HL-60 (cell line): ENCODE data around the gene ALG8.

ENCODE experiments used
- DNase-seq, 2 experiments: peaks; one replicate each; pipeline ENCODE4 v3.0.0-alpha.2; 2010 to 2020; ENCODE audit warnings: low read depth in 1 of 2, low spot score in 1 of 2
- H3K27ac ChIP-seq: fragments of 250-450 bp; sonication (Bioruptor Pico); replicated peaks from 2 replicates; pipeline ENCODE4 v1.5.1; 2020; ENCODE audit warnings: mild to moderate bottlenecking, moderate library complexity
- H3K27me3 ChIP-seq: fragments of 250-450 bp; sonication (Bioruptor Pico); 2 replicates; pipeline ENCODE4 v1.5.1; 2021; ENCODE audit warnings: mild to moderate bottlenecking, moderate library complexity; ENCODE audit not compliant: insufficient read depth, poor library complexity, severe bottlenecking
- H3K4me3 ChIP-seq: replicated peaks from 2 replicates; pipeline ENCODE4 v1.5.1; 2011; ENCODE audit warnings: mild to moderate bottlenecking, control low read depth, low read length; ENCODE audit not compliant: insufficient read depth
- GABPA ChIP-seq: IDR thresholded peaks from 2 replicates; pipeline ENCODE4 v1.6.1; 2012; ENCODE audit warnings: low read depth
- POLR2AphosphoS5 ChIP-seq: IDR thresholded peaks from 2 replicates; pipeline ENCODE4 v1.6.1; 2012; ENCODE audit warnings: low read depth
- REST ChIP-seq: IDR thresholded peaks from 2 replicates; pipeline ENCODE4 v1.6.1; 2012; ENCODE audit warnings: low read depth; ENCODE audit not compliant: insufficient replicate concordance
- SPI1 ChIP-seq: IDR thresholded peaks from 2 replicates; pipeline ENCODE4 v1.6.1; 2012; ENCODE audit warnings: low read depth, mild to moderate bottlenecking, borderline replicate concordance
- TF ChIP-seq, protein P1 (sequence below): IDR thresholded peaks from one replicate; pipeline ENCODE4 v1.5.1; 2011; ENCODE audit warnings: low read length, control low read depth, inconsistent platforms; ENCODE audit not compliant: insufficient read depth

The ALG8 gene

DNA sequence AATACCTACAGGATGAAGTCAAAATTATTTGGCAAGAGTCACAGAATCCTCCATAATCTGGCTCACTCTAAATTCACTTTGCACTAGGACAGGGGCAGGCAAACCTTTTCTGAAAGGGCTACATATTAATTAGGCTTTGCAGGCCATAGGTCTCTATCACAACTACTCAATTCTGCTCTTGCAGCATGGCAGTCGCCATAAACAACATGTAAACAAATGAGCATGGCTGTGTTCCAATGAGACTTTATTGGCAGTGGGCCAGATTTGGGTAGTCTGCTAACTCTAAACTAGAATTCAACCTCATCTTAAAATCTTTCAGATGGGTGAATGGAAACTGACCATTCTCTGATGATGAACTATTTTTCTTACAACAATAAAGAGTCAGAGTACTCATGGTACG is 70.0 kb downstream of the ALG8 start:
- Histone ChIP-seq H3K27ac (no peak overlapping the region), H3K27me3 (no peaks in the 10 kb centered on the region), H3K4me3 (no peak overlapping the region)
- TF ChIP-seq SPI1 (no peak), REST (no peak), POLR2AphosphoS5 (no peak), GABPA (no peak)
- TF ChIP-seq, protein P1, sequence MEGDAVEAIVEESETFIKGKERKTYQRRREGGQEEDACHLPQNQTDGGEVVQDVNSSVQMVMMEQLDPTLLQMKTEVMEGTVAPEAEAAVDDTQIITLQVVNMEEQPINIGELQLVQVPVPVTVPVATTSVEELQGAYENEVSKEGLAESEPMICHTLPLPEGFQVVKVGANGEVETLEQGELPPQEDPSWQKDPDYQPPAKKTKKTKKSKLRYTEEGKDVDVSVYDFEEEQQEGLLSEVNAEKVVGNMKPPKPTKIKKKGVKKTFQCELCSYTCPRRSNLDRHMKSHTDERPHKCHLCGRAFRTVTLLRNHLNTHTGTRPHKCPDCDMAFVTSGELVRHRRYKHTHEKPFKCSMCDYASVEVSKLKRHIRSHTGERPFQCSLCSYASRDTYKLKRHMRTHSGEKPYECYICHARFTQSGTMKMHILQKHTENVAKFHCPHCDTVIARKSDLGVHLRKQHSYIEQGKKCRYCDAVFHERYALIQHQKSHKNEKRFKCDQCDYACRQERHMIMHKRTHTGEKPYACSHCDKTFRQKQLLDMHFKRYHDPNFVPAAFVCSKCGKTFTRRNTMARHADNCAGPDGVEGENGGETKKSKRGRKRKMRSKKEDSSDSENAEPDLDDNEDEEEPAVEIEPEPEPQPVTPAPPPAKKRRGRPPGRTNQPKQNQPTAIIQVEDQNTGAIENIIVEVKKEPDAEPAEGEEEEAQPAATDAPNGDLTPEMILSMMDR = no peak
- no peak for DNase-seq

GRCh38 chr11:78067704-78068103 is 71.7 kb downstream of the ALG8 start:
- TF ChIP-seq SPI1 (no peak), POLR2AphosphoS5 (no peak), GABPA (no peak), REST (no peak)
- TF ChIP-seq, protein P1 = no peak
- H3K27ac ChIP-seq = no peak overlapping the region
- no peak overlapping the region for H3K4me3 ChIP-seq
- no peak for DNase-seq
- no peaks in the 10 kb centered on the region for H3K27me3 ChIP-seq

DNA sequence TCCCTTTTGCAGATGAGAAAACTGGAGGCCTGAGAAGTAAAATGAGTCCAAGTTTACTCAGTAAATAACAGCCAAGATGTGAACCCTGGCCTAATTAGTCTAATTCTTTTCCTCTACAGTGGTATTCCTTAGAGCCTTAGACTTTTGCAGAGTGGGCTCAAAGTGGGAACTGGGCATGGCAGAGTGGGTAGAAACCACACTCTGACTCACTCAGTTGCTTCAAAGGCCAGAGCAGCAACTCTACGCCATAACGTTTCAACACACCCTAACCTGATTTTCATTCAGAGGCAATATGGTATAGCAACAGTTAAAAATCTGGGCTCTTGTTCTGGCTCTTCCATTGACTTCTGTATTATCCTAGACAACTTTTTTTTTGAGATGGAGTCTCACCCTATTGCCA is 73.0 kb downstream of the ALG8 start:
- H3K4me3 ChIP-seq = no peak overlapping the region
- peak in 1 of 2 experiments; percentile 38 for DNase-seq
- TF ChIP-seq, protein P1 = no peak
- TF ChIP-seq REST (no peak), POLR2AphosphoS5 (no peak), SPI1 (no peak), GABPA (no peak)

More for the DNA sequence above, 73.0 kb downstream of the ALG8 start:
- no peaks in the 10 kb centered on the region for H3K27me3 ChIP-seq
- H3K27ac ChIP-seq = no peak overlapping the region
